OCI-LY7 (cell line): ENCODE results near the gene DDX5.

Source experiments
- CTCF ChIP-seq: fragments of 200-600 bp; sonication (generic); conservative IDR thresholded peaks from 2 replicates; pipeline ENCODE4 v1.5.1; 2014; ENCODE audit warnings: mild to moderate bottlenecking, antibody characterized with exemption, low read length, moderate library complexity, mixed read lengths
- EZH2phosphoT487 ChIP-seq: fragments of 200-600 bp; sonication (generic); IDR thresholded peaks from 2 replicates; pipeline ENCODE4 v1.6.1; 2018; ENCODE audit warnings: low read depth, borderline replicate concordance, mild to moderate bottlenecking, mixed run types, antibody characterized with exemption, low read length, moderate library complexity, mixed read lengths

- TF ChIP-seq CTCF: no peak
- TF ChIP-seq EZH2phosphoT487: no peak
These were observed 12.0 kb downstream of the DDX5 start for GRCh38 chr17:64494121-64494520.
